ENCODE data around the gene UBE2QL1.

UBE2QL1 gene

DNA sequence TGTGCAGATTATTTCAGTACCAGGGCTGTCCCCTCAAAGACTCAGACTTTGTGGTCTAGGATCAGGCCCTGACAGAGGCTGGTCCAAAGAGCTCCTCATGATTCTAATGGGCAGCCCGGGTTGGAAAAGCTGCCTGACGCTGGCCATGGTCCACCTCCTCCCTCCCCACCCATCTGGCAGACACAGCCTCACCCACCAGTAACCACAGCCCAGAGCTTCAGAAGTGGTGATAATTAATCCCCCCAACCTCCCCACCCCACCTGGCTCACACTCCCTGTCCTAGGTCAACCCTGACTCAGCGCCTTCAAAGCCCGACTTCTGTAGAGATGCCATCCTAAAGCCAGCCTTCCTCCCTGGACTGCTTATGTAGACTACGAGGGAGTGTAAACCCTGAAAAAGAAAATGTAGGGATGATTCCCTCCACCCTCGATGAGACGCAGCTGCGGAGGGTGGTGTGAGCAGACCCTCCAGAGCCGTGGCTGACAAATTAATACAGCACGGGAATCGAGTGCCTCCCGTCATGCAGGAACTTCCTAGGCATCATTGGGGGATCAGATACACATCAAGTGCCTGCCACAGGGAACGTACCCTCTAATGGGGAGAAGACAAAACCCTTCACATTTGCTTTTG, 7.0 kb downstream of the UBE2QL1 start:
- DNase-seq (ENCODE audit: low read depth in 2 of 2), result no peak

DNA sequence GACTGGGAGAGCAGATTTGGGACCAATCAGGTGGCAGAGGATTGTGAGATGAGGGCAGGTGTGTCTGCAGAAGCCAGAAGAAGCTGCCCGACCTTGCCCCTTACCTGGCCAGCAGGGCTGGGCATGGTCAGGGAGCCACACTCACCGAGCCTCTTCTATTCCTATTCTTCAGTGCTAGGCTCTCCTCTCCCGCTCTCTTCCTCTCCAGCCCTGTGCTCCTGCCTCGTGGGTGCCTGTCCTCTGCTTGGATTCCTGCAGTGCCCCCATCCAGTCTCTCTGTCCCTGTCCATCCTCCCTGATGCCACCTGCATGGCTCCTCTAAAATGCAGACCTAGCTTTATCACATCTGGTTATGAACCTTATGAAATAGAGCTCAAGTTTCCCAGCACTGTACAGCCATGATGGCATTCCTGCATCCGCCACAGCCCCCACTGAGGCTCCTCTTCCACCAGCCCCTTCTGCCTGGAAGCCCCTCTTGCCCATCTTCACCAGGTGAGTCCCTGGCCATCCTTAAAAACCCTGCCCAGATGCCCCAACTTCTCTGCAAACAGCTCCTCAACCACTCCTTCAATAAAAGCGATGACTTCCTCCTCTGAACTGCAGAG, 8.2 kb downstream of the UBE2QL1 start:
- no peak for DNase-seq (ENCODE audit: low read depth in 2 of 2)

DNA sequence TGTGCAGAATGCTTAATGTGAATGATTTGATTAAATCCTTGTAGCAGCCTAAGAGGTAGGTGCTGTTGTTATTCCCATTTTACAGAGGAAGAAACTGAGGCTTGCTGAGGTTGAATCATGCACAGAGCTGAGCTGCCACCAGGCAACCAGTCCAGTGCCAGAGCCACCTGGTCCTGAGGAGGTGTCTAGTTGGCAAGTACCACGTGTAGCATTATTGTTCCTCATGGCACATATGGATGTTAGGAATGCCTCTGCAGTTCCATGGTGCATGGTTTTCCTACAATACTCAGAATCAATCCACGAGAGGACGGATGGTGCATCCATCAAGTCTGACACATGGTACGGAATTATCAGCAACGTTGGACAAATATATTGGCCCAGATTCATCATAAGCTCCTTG, 8.9 kb downstream of the UBE2QL1 start:
- DNase-seq (ENCODE audit: low read depth in 2 of 2), result no peak

DNA sequence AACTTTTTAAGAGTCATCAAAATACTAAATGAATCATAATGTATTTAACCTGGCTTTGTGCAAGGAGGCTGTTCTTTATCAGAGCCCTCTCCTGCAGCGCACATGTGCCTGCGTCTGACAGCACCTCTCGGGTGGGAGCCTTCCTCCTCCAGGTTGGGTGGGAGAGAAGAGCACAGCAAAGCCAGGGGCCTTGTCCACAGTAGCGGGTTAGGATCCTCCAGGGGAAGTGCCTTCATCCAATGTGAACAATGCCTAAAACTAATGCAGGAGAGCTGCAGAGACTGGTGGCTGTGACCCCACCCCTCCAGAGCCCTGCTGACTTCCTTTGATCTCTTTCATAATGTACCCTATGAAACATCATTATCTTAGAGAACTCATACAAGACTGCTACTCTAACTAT, 10.2 kb downstream of the UBE2QL1 start:
- DNase-seq (ENCODE audit: low read depth in 2 of 2), result no peak

DNA sequence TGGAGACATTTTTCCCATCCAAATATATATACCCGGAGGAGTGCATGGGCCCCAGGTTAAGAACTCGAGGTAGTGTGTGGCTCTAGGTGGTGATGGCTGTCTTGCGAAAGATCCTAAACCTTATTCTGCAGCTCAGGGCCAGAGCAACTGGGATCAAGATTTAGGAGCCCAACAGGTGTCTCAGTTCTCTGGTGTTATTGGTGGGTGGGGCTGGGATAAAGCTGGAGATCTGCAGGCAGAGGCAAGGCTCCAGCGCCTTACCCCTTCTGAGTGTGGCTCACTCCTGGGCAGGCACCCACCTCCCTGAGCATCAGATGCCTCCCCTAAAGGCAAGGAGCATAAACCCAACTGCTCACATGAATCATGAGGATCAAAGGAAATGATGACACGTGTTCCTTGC, 11.2 kb downstream of the UBE2QL1 start:
- DNase-seq (ENCODE audit: low read depth in 2 of 2), result no peak

DNA sequence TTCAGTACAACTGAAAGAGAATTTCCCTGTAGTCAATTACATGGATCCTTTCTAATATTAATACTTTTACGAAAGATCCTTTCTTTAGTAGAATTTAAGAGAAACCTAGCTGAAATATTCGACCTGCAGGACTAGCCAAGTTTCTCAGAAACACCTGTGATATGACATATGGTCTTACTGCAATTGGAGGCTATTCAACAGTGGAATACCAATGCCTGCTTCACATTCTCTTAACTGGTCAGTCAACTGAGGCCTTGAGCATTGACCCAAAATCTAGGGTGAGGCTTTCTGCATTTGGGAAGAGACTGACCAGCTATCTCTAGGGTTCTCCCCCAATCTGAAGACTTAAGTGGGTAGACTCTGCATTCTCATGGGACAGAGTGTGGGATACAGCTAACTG, 12.3 kb downstream of the UBE2QL1 start:
- DNase-seq (ENCODE audit: low read depth in 2 of 2), result no peak

DNA sequence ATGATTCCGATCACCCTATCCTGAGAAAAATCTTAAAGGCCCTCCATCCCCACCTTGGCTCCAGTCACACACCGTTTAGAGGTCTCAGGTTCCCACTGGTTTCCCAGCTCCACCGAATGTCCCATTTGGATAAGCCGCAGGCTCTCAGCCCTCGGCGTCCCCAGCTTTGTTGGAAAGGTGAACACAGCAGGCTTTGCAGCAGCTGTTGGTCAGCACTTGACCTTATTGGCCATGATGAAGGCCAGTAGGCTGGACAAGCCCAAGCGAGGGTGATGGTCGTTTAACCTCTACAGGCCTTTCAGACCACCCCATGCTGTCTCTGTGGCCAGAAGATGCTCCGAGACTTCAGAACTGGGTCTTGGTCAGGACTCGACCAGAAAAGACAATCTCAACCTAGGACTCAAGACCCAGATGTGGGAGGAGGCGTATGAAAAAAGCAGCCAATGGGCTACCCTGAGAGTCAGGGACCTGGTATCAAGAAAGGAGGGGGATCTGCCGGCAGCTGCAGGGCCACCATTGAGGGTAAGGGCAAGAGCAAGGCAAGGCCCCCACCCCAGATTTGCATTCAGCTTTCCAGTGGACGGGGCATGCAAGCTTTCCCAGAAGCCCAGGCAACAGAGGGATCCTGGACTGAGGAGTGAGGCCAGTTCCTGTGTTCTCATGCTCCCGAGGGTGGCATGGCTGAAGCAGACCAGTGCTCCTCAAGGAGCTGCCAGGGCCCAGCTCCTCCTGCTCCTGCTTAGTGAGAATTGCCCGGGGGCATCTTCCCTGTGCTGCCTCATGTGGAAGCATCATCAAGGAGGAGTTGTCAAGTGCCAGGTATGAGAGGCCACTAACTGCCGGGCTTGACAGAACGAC, 13.4 kb downstream of the UBE2QL1 start:
- no peak for DNase-seq (ENCODE audit: low read depth in 2 of 2)

DNA sequence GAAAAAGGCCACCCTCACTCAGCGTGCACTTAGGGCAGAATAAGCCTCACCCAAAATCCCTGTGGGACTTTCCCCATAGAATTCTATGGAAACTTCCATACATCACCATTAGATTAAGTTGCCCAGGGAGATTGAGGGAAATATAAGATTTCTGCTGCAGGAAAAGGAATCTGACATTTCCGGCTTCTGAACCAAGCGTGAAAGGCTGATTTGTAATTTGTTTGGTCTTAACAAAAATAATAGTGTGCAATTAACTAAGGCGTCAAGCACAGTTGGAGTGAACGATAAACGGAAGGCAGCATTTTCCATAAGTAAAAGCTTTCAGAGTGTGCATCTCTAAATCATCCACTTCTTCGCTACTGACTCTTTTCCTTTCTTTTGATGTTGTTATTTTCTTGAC, 14.0 kb downstream of the UBE2QL1 start:
- DNase-seq (ENCODE audit: low read depth in 2 of 2), result no peak

DNA sequence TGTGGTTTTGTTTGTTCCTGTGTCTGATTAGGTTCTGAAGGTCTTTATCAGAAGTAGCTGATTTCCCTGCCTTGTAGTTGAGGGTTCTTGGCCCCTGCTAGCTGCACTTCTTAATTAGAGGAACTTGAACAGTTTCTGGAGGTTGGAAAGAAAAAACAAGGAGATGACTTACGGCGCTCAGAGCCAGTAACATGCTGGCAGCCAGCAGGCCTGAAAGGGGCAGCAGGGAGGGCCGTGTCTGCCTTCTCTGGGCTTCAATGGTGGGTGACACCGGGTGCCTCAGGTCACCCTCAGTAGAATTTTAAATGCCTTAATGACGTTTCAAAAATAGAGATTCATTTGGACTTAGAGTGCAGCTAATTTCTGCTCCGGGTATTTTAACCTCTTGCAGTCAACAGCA, 15.8 kb downstream of the UBE2QL1 start:
- DNase-seq (ENCODE audit: low read depth in 2 of 2), result no peak

DNA sequence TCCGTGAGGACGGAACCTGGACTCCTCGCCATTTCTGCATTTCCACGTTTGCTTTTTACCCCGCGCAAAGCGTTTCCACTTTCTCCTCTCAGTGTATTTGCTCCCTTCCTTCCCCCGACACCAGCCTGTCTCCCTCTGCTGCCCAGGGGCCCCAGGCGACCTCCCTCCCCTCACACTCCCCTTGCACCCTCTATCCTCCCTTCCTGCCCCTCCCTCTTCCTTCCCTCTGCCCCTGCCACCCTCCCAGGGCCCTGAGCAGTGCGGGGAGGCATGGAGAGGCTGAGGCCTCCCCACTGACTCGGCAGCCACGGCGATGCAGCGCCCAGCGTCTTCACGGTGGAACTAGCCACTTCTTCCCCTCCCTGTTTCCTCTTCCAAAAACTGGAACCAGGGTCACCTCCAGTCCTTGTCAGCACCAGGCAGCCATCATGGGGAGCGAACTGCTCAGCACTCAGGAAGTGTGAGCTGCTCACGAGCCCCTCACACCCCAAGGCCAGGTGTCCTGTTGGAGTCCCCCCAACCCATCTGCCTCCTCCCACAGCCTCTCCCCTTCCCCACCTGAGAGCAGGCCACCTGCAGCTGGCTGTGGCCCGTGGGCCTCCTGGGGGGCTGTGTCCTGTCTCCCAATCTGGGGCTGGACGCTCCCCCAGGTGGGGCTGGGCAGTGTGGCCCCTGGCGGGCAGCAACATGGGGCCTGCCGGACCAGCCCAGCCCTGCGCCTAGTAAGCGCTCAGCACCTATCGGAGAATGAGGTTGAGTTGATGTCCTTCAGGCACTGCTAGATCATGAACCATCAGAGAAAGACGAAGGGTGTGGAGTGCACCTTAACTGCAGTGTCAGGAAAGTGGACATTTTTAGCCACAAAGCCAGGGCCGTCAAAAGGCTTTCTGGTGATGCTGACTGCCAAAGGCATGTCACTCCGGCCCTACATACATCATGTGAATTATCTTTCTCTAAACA, 17.5 kb downstream of the UBE2QL1 start:
- DNase-seq (ENCODE audit: low read depth in 2 of 2), result no peak

DNA sequence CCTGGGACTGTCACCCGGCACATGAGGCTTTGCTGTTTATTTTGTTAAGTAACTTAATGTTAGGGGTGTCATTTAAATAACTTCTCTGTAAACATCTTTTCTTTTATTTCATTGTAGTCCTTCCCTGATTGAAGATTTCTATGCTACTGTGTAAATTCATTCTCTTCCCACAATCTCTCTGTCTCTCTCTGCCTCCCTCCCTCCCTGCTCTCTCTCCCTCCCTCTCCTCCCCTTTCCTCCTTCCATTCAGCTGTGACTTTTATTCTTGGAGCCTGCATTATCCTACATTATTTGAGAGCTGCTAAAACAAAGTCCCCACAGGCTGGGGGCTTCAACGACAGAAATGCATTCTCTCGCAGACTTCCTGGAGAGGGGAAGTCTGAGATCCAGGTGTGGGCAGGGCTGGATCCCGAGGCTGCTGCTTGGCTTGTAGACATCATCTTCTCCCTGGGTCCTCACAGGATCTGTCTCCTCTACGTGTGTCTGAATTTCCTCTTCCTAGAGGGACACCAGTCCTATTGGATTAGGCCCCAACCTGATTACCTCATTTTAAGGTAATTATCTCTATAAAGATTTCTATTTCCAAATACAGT, 18.4 kb downstream of the UBE2QL1 start:
- no peak for DNase-seq (ENCODE audit: low read depth in 2 of 2)

DNA sequence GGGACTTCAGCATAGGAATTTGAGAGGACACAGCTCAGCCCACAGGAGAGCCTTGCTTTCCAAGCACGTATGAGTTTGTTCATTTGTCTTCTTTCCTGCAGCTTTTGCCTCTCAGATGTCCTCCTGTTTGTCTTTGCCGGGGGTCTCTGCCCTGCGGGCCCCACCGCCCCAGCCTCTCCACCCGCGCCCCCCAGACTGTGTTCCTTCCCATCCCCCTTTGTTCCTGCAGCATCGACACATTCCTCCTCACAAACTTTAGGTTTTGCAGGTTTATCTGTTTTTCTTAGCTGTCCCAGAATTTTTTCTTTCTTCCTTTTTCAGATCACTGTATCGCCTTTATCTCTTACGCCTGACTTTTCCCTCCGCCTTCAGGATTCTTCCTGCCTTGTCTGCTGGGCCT, 18.9 kb downstream of the UBE2QL1 start:
- DNase-seq (ENCODE audit: low read depth in 2 of 2), result no peak

DNA sequence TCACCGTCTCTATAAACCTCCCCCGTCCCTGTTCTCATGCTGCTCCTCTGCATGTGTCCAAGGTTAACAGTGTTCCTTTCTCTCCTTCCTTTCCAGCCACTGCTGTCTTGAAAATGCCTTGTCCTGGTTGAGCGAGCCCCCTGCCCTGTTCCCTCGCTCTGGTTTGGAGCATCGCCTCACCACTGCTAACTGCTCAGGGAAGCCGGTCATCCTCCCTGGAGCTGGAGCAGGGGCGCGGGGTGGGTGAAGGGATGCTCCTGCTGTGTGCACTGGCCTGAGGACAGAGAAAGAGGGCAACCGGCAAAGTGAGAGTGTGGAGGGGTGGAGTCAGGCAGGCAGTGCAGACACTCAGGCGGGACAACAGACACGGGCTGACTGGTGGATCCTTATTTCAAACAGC, 19.4 kb downstream of the UBE2QL1 start:
- DNase-seq (ENCODE audit: low read depth in 2 of 2), result no peak

DNA sequence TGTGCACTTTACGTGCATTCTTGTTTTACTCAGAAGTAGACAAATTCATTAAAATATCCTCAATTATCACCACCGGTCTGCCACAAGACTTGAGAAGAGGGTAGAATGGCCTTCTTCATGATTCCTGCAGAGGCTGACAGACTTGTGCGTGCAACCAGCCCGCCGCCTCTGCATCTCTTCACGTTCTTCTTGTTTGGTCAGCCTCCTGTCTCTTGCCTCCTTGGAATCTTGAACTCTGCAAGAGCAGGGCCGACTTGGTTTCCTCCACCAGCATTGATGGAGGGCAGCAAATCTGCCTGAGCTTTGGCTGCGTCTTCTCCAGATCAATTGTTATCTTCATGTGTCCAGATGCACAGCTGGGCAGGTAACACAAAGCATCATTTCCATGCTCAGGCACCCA, 20.2 kb downstream of the UBE2QL1 start:
- DNase-seq (ENCODE audit: low read depth in 2 of 2), result no peak

DNA sequence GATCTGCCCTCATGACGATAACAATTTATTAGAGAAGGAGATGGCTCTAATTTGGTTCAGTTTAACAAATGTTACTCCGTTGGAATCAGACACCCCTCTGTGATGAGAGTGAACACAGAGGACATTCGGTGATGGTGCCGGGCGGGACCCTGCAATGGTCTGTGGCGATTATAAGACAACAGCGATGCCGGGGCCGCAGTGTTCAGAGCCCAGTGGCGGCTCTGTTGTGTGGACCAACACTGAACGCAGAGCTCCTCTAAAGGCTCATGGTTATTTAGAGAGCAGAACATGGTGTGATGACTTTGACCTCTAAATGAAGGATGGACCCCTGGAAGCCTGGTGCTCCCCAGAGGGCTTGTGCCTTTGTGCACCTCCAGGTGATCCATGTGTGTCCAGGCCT, 21.2 kb downstream of the UBE2QL1 start:
- DNase-seq (ENCODE audit: low read depth in 2 of 2), result no peak

DNA sequence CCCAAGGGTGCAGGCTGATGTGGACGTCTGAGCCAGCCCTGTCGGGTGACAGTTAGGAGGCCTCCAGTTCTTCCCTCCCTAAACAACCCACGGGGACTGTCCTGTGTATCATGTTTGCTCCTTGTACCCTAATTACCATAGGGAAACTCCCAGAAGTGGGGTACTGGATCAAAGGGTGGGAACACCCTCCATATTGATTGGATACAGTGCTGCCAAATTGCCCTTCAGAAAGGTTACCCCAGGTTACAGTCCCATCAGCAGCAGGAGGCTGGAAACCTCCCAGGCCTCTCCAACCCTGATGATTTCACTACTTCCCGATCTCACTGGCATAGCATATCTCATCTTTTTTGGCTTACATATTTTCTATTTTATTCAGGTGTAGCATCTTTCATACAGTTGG, 22.0 kb downstream of the UBE2QL1 start:
- DNase-seq (ENCODE audit: low read depth in 2 of 2), result no peak

DNA sequence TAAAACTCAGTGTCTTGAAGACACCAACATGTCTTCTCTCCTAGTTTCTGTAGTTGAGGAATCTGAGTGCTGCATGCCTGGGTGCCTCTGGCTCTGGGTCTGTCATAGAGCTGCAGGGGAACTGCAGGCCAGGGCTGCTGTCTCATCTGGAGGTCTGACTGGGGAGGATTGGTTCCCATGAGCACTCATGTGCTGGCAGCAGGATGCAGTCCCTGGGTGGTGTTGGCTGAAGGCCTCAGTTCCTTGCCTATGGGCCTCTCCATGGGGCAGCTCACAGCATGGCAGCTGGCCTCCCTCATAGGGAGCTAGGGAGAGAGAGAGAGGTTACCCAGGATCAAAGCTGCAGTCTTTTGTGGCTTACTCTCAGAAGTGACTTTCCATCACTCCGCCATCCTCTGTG, 22.6 kb downstream of the UBE2QL1 start:
- DNase-seq (ENCODE audit: low read depth in 2 of 2), result no peak

DNA sequence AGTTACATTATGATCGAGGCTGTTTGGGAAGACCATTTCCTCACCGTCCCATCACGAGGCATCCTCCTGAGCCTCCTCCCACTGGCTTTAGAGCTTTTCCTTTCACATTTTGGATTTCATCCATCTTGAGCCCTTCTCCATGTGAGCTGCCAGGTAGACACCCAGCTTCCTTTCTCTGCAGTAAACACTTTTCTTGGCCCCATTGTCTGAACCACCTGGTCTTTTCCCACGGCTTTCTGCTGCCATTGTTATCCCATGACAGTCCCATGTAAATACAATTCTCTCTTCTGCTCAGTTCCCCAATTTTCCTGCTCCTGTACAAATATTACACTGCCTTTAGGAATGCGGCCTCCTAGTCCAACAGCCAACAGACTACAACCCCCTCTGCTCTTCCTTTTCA, 24.1 kb downstream of the UBE2QL1 start:
- no peak for DNase-seq (ENCODE audit: low read depth in 2 of 2)

DNA sequence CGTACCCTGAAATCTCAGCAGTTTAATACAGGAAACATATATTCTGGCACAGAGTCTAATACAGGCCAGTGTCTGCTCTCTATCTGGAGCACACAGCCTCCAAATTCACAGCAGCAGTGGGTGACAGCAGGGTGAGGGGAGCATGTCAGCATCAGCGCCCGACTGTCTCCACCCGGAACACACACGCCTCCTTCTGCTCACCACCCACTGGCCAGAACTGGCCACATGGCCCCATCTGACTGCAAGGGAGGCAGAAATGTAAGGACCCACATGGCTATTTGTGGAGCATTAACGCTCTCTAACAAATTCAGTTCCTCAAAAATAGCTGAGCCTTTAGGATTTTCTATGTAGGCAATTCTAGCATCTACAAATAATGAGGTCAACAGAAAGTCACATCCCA, 24.6 kb downstream of the UBE2QL1 start:
- DNase-seq (ENCODE audit: low read depth in 2 of 2), result no peak

DNA sequence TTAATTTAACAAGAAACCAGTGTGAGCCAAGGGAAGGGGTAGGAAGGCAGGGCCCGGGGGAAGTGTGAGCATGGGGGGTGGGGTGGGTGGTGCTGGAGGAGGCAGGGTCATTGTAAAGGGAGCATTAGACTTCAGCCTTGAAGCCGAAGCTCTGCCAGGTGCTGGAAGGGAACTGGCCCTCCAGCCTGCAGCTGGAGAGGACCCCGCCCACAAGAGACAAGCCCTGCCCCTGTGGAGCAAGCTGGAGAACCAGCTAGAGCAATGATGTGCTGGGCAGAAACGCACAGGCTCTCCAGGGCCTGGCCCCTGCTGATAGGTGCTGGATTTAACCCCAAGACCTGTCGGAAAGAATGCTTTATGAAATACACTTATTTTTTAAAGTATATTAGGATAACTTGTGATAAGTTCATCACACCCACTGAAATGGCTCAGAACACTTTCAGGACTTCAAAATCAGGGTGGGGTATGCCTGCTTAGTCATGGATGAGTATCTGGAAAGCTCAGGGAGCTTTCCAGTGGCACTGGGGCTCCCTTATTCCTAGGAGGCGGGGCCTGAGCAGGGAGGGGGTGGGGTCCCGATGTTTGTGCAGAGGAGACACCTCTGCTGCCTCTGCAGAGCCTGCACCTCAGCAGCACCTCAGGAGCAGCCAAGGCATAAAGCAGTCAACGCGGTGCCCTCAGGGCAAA, 27.1 kb downstream of the UBE2QL1 start:
- no peak for DNase-seq (ENCODE audit: low read depth in 2 of 2)

DNA sequence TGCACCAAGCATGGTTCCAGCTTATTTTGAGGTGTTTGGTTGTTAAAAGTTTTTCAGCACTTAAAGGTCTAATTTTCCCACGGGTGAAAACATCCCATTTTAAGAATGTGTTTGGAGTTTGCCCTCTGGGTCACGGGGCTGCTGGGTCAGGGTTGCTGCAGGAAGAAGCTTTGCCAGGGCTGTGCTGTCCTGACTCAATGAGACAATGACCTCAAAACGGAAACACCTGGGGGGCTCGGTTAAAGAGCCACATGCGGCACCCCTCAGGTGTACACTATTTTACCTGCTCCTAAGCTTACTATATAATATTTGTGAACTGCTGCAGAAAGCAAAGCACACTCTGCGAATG, 27.6 kb downstream of the UBE2QL1 start:
- no peak for DNase-seq (ENCODE audit: low read depth in 2 of 2)

Measured in stimulated activated CD4-positive, alpha-beta T cell treated with anti-CD3 and anti-CD28 coated beads, Interleukin-15, amount 100 ng/mL, for 48 hours (primary cell).